ENCODE results near the gene HTR1B.

HTR1B gene

DNA sequence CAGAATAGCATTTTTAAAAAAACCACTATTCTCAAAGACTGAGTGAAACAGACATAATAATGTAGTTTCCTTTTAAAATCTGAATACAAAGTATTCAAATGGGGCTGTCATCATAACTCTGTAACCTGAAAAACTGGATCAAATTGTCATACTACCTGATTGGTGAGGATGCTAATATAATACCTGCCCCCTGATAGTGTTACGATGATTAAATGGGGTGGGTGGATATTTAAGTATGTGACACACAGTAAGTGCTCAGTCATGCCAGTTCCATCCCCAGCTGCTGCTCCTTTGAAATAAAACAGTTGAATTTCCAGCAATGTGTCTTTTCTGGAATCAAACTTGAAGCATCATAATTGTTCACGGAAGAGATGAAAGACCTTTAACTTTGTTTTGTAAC lies 8.9 kb downstream of the HTR1B start:
- no peak for DNase-seq

DNA sequence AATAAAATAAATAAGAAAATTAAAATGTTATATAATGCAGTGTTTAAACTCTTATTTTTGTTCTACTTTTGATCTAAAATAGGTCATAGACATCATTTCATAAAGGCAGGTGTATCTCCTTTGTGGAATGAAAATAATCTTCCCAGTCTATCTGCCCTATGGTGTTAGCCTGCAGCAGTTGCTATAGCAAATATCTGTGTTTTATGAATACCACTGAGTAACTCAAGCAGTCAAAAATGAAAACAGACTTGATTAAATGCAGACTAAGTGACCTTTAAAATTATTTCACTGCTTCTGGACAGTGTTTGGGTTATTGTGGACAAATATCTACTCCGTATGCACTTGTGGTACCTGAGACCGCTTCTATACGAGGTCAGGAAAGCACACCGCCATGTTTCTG lies 11.8 kb downstream of the HTR1B start:
- DNase-seq, result no peak

DNA sequence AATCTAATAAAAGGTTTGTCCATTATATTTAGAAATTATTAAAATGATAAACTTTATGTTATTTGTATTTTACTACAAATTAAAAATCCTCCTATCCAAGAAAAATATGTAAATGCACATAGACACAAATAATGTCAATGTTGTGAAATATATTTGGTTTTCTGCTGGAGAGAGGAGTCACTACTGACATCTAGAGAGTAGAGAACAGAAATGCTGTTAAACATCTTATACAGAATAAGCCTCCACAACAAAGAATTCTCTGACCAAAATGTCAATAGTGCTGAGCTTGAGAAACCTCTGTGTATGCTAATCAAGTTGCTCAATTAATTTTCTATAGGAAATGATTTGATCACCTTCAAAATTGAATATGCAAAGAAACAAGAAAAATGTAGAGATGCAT lies 12.4 kb downstream of the HTR1B start:
- DNase-seq, result no peak

DNA sequence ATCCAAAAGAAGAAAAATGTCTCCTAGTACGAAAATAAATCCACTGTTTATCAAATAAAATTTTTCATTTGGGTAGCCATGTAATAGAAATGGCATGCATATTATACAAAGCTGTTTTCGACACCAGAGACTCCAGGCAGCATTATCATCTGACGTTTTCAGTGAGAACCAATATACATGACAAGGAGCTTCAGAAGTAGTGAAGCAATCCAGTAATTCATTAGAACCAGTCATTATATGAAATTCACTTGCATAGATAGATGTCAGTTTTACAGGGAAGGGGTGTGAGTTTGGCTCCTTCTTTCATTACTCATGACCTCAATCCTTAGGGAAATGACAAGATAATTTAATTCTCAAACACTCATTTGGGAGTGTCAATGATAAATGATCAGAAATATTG lies 14.7 kb downstream of the HTR1B start:
- DNase-seq, result no peak

GRCh38 chr6:77447254-77447653 lies 16.0 kb downstream of the HTR1B start:
- DNase-seq, result no peak

GRCh38 chr6:77446249-77446648 lies 17.0 kb downstream of the HTR1B start:
- no peak for DNase-seq

- DNase-seq, result no peak
These were observed 18.1 kb downstream of the HTR1B start for GRCh38 chr6:77445214-77445613.

DNA sequence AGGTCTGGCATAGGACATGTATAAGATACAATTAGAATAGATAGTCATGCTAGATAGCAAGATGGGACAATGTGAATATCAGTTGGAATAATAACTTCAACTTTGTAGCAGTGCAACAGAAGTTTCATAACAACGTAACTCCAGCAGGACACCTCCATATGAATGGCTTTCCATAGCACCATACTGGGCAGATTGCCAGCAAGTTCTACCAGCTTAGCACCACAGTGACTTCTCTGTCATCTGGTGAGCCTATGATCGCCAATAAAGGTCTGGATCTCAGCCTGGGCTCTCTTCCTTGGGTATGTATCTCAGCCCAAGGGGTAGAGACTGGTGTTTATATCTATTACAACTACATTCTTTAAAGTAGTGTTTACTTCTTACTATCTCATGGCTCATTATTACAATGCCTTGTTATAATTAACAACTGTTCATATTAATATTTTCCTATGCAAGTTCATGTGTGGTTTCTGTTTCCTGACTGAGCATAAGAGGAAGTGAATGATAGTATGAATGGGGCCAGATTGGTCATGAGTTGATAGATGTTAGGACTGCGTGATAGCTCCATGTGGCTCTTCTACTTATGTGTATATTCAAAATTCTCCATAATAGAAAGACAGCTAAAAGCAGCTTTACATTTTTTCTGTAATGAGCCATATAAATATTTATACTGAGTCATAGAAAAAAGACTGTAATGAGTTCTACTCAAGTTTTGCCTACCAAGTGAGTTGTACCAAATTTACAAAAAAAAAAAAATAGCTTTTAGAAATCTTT lies 22.9 kb downstream of the HTR1B start:
- DNase-seq, result no peak

GRCh38 chr6:77433888-77434287 lies 29.4 kb downstream of the HTR1B start:
- no peak for DNase-seq

DNA sequence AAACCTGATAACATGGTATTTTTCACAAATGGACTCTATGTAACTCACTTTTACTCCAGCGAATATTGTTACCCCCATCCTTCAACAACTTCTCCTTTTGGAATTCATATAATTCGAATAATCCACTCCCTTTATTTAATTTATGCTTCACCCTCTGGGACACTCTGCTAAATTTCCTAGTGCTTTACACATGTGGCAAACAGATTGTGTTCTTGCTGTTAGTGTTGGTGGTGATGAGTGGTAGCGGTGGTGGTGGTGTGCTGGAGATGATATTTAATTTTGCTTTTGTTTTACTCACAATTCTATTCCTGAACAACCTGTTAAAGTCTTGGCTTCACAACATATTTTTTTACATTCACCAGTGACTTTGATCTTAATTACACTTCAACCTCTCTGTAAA lies 32.8 kb downstream of the HTR1B start:
- no peak for DNase-seq

GRCh38 chr6:77425671-77426070 lies 37.6 kb downstream of the HTR1B start:
- no peak for DNase-seq

DNA sequence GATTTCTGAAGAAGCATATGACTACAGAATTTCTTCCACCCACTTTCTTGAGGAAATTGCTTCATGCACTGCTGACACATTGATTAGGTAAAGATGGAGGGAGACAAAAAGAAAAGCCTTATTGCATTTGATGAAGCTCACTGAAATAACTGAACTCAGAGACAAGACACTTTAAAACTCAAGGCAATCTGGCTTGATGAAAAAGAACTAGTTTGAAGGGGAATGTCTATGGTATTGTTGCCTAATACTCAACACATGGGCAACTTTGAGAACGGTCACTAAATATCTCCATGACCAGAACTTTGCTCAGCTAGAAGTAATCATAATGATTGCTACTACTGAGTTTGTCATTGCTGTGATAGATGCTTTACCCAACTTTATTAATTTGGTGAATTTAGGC lies 38.1 kb downstream of the HTR1B start:
- no peak for DNase-seq

GRCh38 chr6:77424761-77425160 lies 38.5 kb downstream of the HTR1B start:
- no peak for DNase-seq

DNA sequence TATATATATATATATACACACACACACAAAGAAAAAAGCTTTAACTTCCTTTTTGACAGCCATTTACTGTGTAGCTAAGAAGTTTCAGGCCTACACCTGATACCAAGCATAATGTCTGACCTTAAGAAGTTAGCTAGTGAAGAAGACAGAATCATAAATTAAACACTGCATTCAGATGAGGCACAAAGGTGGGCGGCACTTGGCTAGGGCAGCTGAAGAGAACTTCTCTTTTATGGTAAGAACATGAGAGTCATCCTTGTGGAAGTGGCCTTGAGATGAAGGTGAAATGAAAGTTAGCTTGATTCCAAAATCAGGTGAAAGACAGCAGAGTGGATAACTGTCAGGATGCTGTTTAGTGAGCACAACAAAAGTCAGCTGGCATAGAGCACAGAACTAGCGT lies 46.5 kb downstream of the HTR1B start:
- no peak for DNase-seq

- no peak for DNase-seq
These were observed 47.6 kb downstream of the HTR1B start for GRCh38 chr6:77415706-77416105.
